ENCODE data around the gene PPP1R13L.

Gene PPP1R13L

GRCh38 chr19:45403781-45404556 is 900 bp downstream of the PPP1R13L start:
- no peaks in the 10 kb centered on the region for H3K9me3 ChIP-seq (replicated peaks; ENCODE audit: low read length)
- peaks cover 46% of the 10 kb centered on the region for H3K4me1 ChIP-seq (ENCODE audit: control insufficient read depth, insufficient read depth, low read length)
- no peaks in the 10 kb centered on the region for H3K27me3 ChIP-seq (ENCODE audit: control insufficient read depth, insufficient read depth, low read length)
- H3K9ac ChIP-seq (ENCODE audit: low read depth, low read length): peak overlapping the region; percentile 97
- H3K4me2 ChIP-seq (ENCODE audit: low read length): peak overlapping the region; percentile 89
- H3K36me3 ChIP-seq (ENCODE audit: insufficient read depth, low read length): no peaks in the 10 kb centered on the region
- peak overlapping the region; percentile 84 for H3K4me3 ChIP-seq (ENCODE audit: low read length)

- no peaks in the 10 kb centered on the region for H3K36me3 ChIP-seq (ENCODE audit: insufficient read depth, low read length)
- peak overlapping the region; percentile 84 for H3K4me3 ChIP-seq (ENCODE audit: low read length)
- no peaks in the 10 kb centered on the region for H3K9me3 ChIP-seq (replicated peaks; ENCODE audit: low read length)
- H3K27me3 ChIP-seq (ENCODE audit: control insufficient read depth, insufficient read depth, low read length): no peaks in the 10 kb centered on the region
- peak overlapping the region; percentile 89 for H3K4me2 ChIP-seq (ENCODE audit: low read length)
- H3K9ac ChIP-seq (ENCODE audit: low read depth, low read length): peak overlapping the region; percentile 97
- H3K4me1 ChIP-seq (ENCODE audit: control insufficient read depth, insufficient read depth, low read length): peaks cover 48% of the 10 kb centered on the region
Measured at GRCh38 chr19:45403272-45403671, 1.6 kb downstream of the PPP1R13L start.

- peak overlapping the region; percentile 97 for H3K9ac ChIP-seq (ENCODE audit: low read depth, low read length)
- H3K9me3 ChIP-seq (replicated peaks; ENCODE audit: low read length): no peaks in the 10 kb centered on the region
- no peaks in the 10 kb centered on the region for H3K36me3 ChIP-seq (ENCODE audit: insufficient read depth, low read length)
- H3K4me3 ChIP-seq (ENCODE audit: low read length): peak overlapping the region; percentile 41
- H3K4me2 ChIP-seq (ENCODE audit: low read length): peak overlapping the region; percentile 89
- H3K27me3 ChIP-seq (ENCODE audit: control insufficient read depth, insufficient read depth, low read length): no peaks in the 10 kb centered on the region
- peaks cover 44% of the 10 kb centered on the region for H3K4me1 ChIP-seq (ENCODE audit: control insufficient read depth, insufficient read depth, low read length)
Measured at GRCh38 chr19:45402298-45403061, 2.4 kb downstream of the PPP1R13L start.

GRCh38 chr19:45401815-45402214 is 3.1 kb downstream of the PPP1R13L start:
- no peaks in the 10 kb centered on the region for H3K36me3 ChIP-seq (ENCODE audit: insufficient read depth, low read length)
- H3K4me2 ChIP-seq (ENCODE audit: low read length): no peak overlapping the region
- no peak overlapping the region for H3K4me3 ChIP-seq (ENCODE audit: low read length)
- H3K9ac ChIP-seq (ENCODE audit: low read depth, low read length): no peak overlapping the region
- H3K9me3 ChIP-seq (replicated peaks; ENCODE audit: low read length): no peaks in the 10 kb centered on the region
- no peaks in the 10 kb centered on the region for H3K27me3 ChIP-seq (ENCODE audit: control insufficient read depth, insufficient read depth, low read length)
- peaks cover 42% of the 10 kb centered on the region for H3K4me1 ChIP-seq (ENCODE audit: control insufficient read depth, insufficient read depth, low read length)

GRCh38 chr19:45400192-45400591 is 4.7 kb downstream of the PPP1R13L start:
- Histone ChIP-seq H3K4me3 (ENCODE audit: low read length) (no peak overlapping the region), H3K27me3 (ENCODE audit: control insufficient read depth, insufficient read depth, low read length) (no peaks in the 10 kb centered on the region)

GRCh38 chr19:45395821-45396617 is 8.8 kb downstream of the PPP1R13L start:
- no peak overlapping the region for H3K4me3 ChIP-seq (ENCODE audit: low read length)
- H3K4me2 ChIP-seq (ENCODE audit: low read length): no peak overlapping the region
- H3K9me3 ChIP-seq (replicated peaks; ENCODE audit: low read length): no peaks in the 10 kb centered on the region
- no peaks in the 10 kb centered on the region for H3K27me3 ChIP-seq (ENCODE audit: control insufficient read depth, insufficient read depth, low read length)
- H3K9ac ChIP-seq (ENCODE audit: low read depth, low read length): no peak overlapping the region
- peaks cover 7% of the 10 kb centered on the region for H3K4me1 ChIP-seq (ENCODE audit: control insufficient read depth, insufficient read depth, low read length)
- peaks cover 7% of the 10 kb centered on the region for H3K36me3 ChIP-seq (ENCODE audit: insufficient read depth, low read length)

More at GRCh38 chr19:45400192-45400591, 4.7 kb downstream of the PPP1R13L start:
- Histone ChIP-seq H3K4me1 (ENCODE audit: control insufficient read depth, insufficient read depth, low read length) (peaks cover 38% of the 10 kb centered on the region), H3K36me3 (ENCODE audit: insufficient read depth, low read length) (no peaks in the 10 kb centered on the region), H3K9me3 (replicated peaks; ENCODE audit: low read length) (no peaks in the 10 kb centered on the region), H3K9ac (ENCODE audit: low read depth, low read length) (no peak overlapping the region), H3K4me2 (ENCODE audit: low read length) (no peak overlapping the region)

GRCh38 chr19:45391871-45392665 is 12.8 kb downstream of the PPP1R13L start:
- peaks cover 7% of the 10 kb centered on the region for H3K36me3 ChIP-seq (ENCODE audit: insufficient read depth, low read length)
- H3K9ac ChIP-seq (ENCODE audit: low read depth, low read length): no peak overlapping the region

GRCh38 chr19:45391346-45391745 is 13.5 kb downstream of the PPP1R13L start:
- H3K4me3 ChIP-seq (ENCODE audit: low read length): no peak overlapping the region
- H3K4me1 ChIP-seq (ENCODE audit: control insufficient read depth, insufficient read depth, low read length): no peaks in the 10 kb centered on the region
- H3K9me3 ChIP-seq (replicated peaks; ENCODE audit: low read length): no peaks in the 10 kb centered on the region
- no peak overlapping the region for H3K9ac ChIP-seq (ENCODE audit: low read depth, low read length)
- H3K27me3 ChIP-seq (ENCODE audit: control insufficient read depth, insufficient read depth, low read length): no peaks in the 10 kb centered on the region
- H3K4me2 ChIP-seq (ENCODE audit: low read length): no peak overlapping the region
- peaks cover 7% of the 10 kb centered on the region for H3K36me3 ChIP-seq (ENCODE audit: insufficient read depth, low read length)

More at GRCh38 chr19:45391871-45392665, 12.8 kb downstream of the PPP1R13L start:
- Histone ChIP-seq H3K9me3 (replicated peaks; ENCODE audit: low read length) (no peaks in the 10 kb centered on the region), H3K4me3 (ENCODE audit: low read length) (no peak overlapping the region), H3K4me2 (ENCODE audit: low read length) (no peak overlapping the region), H3K27me3 (ENCODE audit: control insufficient read depth, insufficient read depth, low read length) (no peaks in the 10 kb centered on the region), H3K4me1 (ENCODE audit: control insufficient read depth, insufficient read depth, low read length) (no peaks in the 10 kb centered on the region)

GRCh38 chr19:45385392-45386221 is 19.3 kb downstream of the PPP1R13L start:
- Histone ChIP-seq H3K4me1 (ENCODE audit: control insufficient read depth, insufficient read depth, low read length) (peaks cover 11% of the 10 kb centered on the region), H3K27me3 (ENCODE audit: control insufficient read depth, insufficient read depth, low read length) (no peaks in the 10 kb centered on the region), H3K36me3 (ENCODE audit: insufficient read depth, low read length) (no peaks in the 10 kb centered on the region), H3K4me3 (ENCODE audit: low read length) (peak overlapping the region; percentile 51), H3K4me2 (ENCODE audit: low read length) (peak overlapping the region; percentile 70), H3K9ac (ENCODE audit: low read depth, low read length) (peak overlapping the region; percentile 18), H3K9me3 (replicated peaks; ENCODE audit: low read length) (no peaks in the 10 kb centered on the region)

- Histone ChIP-seq H3K4me3 (ENCODE audit: low read length) (no peak overlapping the region), H3K27me3 (ENCODE audit: control insufficient read depth, insufficient read depth, low read length) (no peaks in the 10 kb centered on the region), H3K4me1 (ENCODE audit: control insufficient read depth, insufficient read depth, low read length) (peaks cover 30% of the 10 kb centered on the region), H3K4me2 (ENCODE audit: low read length) (no peak overlapping the region), H3K9me3 (replicated peaks; ENCODE audit: low read length) (no peaks in the 10 kb centered on the region), H3K36me3 (ENCODE audit: insufficient read depth, low read length) (no peaks in the 10 kb centered on the region), H3K9ac (ENCODE audit: low read depth, low read length) (no peak overlapping the region)
Measured at GRCh38 chr19:45382426-45382825, 22.4 kb downstream of the PPP1R13L start.
